Activated naive CD4-positive, alpha-beta T cell treated with anti-CD3 and anti-CD28 coated beads for 36 hours (primary cell): ENCODE data around the gene PAQR8. TPM values are rescaled to one million over a fixed set of nuclear protein-coding genes. Genes with fewer than 3 reads are reported as not detected.
A peak's percentile ranks its signal among the peaks of the same experiment; 100 is the strongest.
"Not testable (repeated sequence)": the region's sequence is repeated elsewhere in the genome, so short reads cannot be mapped to it uniquely, and the experiment has no call there.

ENCODE experiments used
- CTCF ChIA-PET: fragments of 350-600 bp; sonication (Branson Sonifier 250); formaldehyde crosslinking; loops from one replicate; lab custom pipeline; 2021; ENCODE audit warnings: antibody characterized with exemption; lab: Charles Lee
- DNase-seq: peaks from one replicate; pipeline ENCODE4 v3.0.0-alpha.2; 2020
- H3K27ac Mint-ChIP-seq: one replicate; pipeline ENCODE4 v1.8.0; 2021; ENCODE audit warnings: mild to moderate bottlenecking, mixed read lengths
- H3K27me3 Mint-ChIP-seq: one replicate; pipeline ENCODE4 v1.8.0; 2021; ENCODE audit warnings: low read depth, mixed read lengths
- H3K36me3 Mint-ChIP-seq: one replicate; pipeline ENCODE4 v1.8.0; 2021; ENCODE audit warnings: low read depth, mixed read lengths
- H3K4me1 Mint-ChIP-seq: one replicate; pipeline ENCODE4 v1.8.0; 2021; ENCODE audit warnings: low read depth, mixed read lengths
- H3K4me3 Mint-ChIP-seq: one replicate; pipeline ENCODE4 v1.8.0; 2021; ENCODE audit warnings: mild to moderate bottlenecking, moderate library complexity, mixed read lengths
- H3K9me3 Mint-ChIP-seq: one replicate; pipeline ENCODE4 v1.8.0; 2021; ENCODE audit warnings: mixed read lengths
- intact Hi-C: fragments of 100-400 bp; cut with micrococcal nuclease; formaldehyde crosslinking; loops from one replicate; pipeline ENCODE4 v1.15.1; 2023
- total RNA-seq, 2 experiments: library from RNA; stranded (reverse); gene quantifications; one replicate each; pipeline ENCODE4 v1.2.3, GENCODE V29; 2021

PAQR8 gene
- total RNA-seq, 2 experiments from 2014 or later: 6.8 to 9.2 TPM

GRCh38 chr6:52416629-52417151 lies 54.7 kb downstream of the PAQR8 start:
- H3K27me3 Mint-ChIP-seq: no peaks in the 10 kb centered on the region
- H3K4me3 Mint-ChIP-seq: no peak overlapping the region
- CTCF ChIA-PET: interaction anchor here (0.6 to 6.1 kb wide), 17 partner anchors 9 to 270 kb away, joined by 3 to 77 read pairs (median 4); no protein-coding TSS in a partner anchor
- peaks cover 24% of the 10 kb centered on the region for H3K4me1 Mint-ChIP-seq
- H3K9me3 Mint-ChIP-seq: no peaks in the 10 kb centered on the region
- intact Hi-C loops: loop anchor here (1.0 to 10.0 kb wide), 6 partner anchors 182 to 466 kb away; no protein-coding TSS in a partner anchor
- no peaks in the 10 kb centered on the region for H3K36me3 Mint-ChIP-seq
- H3K27ac Mint-ChIP-seq: no peak overlapping the region
- DNase-seq: peak; percentile 60

- H3K9me3 Mint-ChIP-seq: no peaks in the 10 kb centered on the region
- H3K36me3 Mint-ChIP-seq: no peaks in the 10 kb centered on the region
- H3K27me3 Mint-ChIP-seq: no peaks in the 10 kb centered on the region
- H3K27ac Mint-ChIP-seq: no peak overlapping the region
- intact Hi-C loops: loop anchor here (2.0 to 10.0 kb wide), 3 partner anchors 255 to 465 kb away; no protein-coding TSS in a partner anchor
- CTCF ChIA-PET: interaction anchor here (0.8 to 6.1 kb wide), 12 partner anchors 8 to 245 kb away, joined by 3 to 77 read pairs (median 5); no protein-coding TSS in a partner anchor
- peaks cover 24% of the 10 kb centered on the region for H3K4me1 Mint-ChIP-seq
- no peak overlapping the region for H3K4me3 Mint-ChIP-seq
- DNase-seq: no peak
Observed at GRCh38 chr6:52417675-52418111, 55.7 kb downstream of the PAQR8 start.

DNA sequence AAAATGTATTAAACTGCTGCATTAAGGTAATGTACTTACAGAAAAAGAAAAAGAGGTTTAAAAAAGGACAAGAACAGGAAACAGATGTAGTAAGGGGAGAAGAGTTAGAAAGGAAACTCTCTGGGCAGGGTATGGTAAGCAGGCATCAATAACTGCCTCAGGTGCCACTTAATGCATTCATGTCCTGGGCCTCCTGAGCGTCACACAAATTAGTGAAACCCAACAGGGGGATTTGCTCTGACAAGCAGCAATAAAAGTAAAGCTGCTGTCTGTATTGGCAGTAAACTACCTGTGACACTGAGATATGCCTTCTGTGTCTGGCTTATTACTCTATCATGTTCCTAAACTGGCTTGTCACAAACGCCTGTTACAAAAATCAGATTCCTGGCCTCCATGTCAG lies 56.7 kb downstream of the PAQR8 start:
- Mint-ChIP-seq H3K9me3 (no peaks in the 10 kb centered on the region), H3K4me1 (peaks cover 24% of the 10 kb centered on the region), H3K4me3 (no peak overlapping the region), H3K36me3 (no peaks in the 10 kb centered on the region), H3K27ac (no peak overlapping the region), H3K27me3 (no peaks in the 10 kb centered on the region)
- no peak for DNase-seq
- CTCF ChIA-PET: interaction anchor here (0.6 to 6.1 kb wide), 10 partner anchors 8 to 246 kb away, joined by 3 to 77 read pairs (median 4); no protein-coding TSS in a partner anchor
- intact Hi-C loops: loop anchor here (5.0 to 10.0 kb wide), 2 partner anchors 396 to 464 kb away; no protein-coding TSS in a partner anchor

GRCh38 chr6:52419809-52420667 lies 58.1 kb downstream of the PAQR8 start, which contains the start of gene EFHC1:
Gene EFHC1 (plus strand): TSS chr6:52420342. CDS start chr6:52420411, 69 bp downstream.
- CTCF ChIA-PET: interaction anchor here (0.6 to 6.1 kb wide), 8 partner anchors 12 to 1433 kb away, joined by 3 to 77 read pairs (median 8); no protein-coding TSS in a partner anchor
- H3K27me3 Mint-ChIP-seq: no peaks in the 10 kb centered on the region
- H3K9me3 Mint-ChIP-seq: no peaks in the 10 kb centered on the region
- H3K27ac Mint-ChIP-seq: peak within 1 kb of the TSS; percentile 88
- no peak within 1 kb of the TSS for H3K4me3 Mint-ChIP-seq
- peaks cover 22% of the 10 kb centered on the region for H3K4me1 Mint-ChIP-seq
- intact Hi-C loops: loop anchor here (1.0 to 10.0 kb wide), 14 partner anchors 20 to 1125 kb away; partner anchors contain the start of genes GCLC, MCM3, TMEM14A and TRAM2
- H3K36me3 Mint-ChIP-seq: no peaks in the 10 kb centered on the region
- DNase-seq: peak; percentile 99

- no peak for DNase-seq
- H3K27ac Mint-ChIP-seq: no peak overlapping the region
- no peak overlapping the region for H3K4me3 Mint-ChIP-seq
- intact Hi-C loops: loop anchor here (1.0 to 10.0 kb wide), 12 partner anchors 21 to 1124 kb away; partner anchors contain the start of genes GCLC, MCM3, TMEM14A and TRAM2
- H3K27me3 Mint-ChIP-seq: no peaks in the 10 kb centered on the region
- no peaks in the 10 kb centered on the region for H3K36me3 Mint-ChIP-seq
- no peaks in the 10 kb centered on the region for H3K9me3 Mint-ChIP-seq
- H3K4me1 Mint-ChIP-seq: peaks cover 14% of the 10 kb centered on the region
- CTCF ChIA-PET: interaction anchor here (1.2 to 1.3 kb wide), 2 partner anchors 135 to 231 kb away, joined by 4 read pairs; no protein-coding TSS in a partner anchor
Observed at GRCh38 chr6:52420668-52421358, 58.9 kb downstream of the PAQR8 start.

GRCh38 chr6:52422156-52422555 lies 60.2 kb downstream of the PAQR8 start:
- CTCF ChIA-PET: no interaction called here
- intact Hi-C loops: loop anchor here (10.0 kb wide), 1 partner anchor 1063 kb away; no protein-coding TSS in a partner anchor

DNA sequence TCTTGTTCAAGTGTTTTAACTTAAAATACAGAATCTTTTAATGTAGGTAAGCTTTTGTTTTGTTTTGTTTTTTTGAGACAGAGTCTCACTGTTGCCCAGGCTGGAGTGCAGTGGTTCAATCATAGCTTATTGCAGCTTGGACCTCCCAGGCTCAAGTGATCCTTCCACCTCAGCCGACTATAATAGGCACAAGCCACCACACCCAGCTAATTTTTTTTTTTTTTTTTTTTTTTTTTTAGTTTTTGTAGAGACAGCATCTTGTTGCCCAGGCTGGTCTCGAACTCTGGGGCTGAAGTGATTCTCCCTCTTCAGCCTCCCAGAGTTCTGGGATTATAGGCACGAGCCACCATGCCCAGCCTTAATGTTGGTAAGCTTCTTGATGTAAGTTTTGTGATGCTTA lies 61.5 kb downstream of the PAQR8 start:
- Mint-ChIP-seq H3K4me3 (no peak overlapping the region), H3K9me3 (no peaks in the 10 kb centered on the region), H3K27me3 (no peaks in the 10 kb centered on the region), H3K4me1 (peaks cover 4% of the 10 kb centered on the region), H3K36me3 (no peaks in the 10 kb centered on the region), H3K27ac (no peak overlapping the region)
- intact Hi-C loops: loop anchor here (10.0 kb wide), 1 partner anchor 1061 kb away; no protein-coding TSS in a partner anchor
- CTCF ChIA-PET: interaction anchor here (0.6 to 1.4 kb wide), 3 partner anchors 16 to 364 kb away, joined by 3 to 6 read pairs (median 3); no protein-coding TSS in a partner anchor
- DNase-seq: no peak

More at GRCh38 chr6:52422156-52422555, 60.2 kb downstream of the PAQR8 start:
- H3K27ac Mint-ChIP-seq: no peak overlapping the region
- H3K4me3 Mint-ChIP-seq: no peak overlapping the region
- no peak for DNase-seq
- H3K36me3 Mint-ChIP-seq: no peaks in the 10 kb centered on the region
- H3K9me3 Mint-ChIP-seq: no peaks in the 10 kb centered on the region
- peaks cover 4% of the 10 kb centered on the region for H3K4me1 Mint-ChIP-seq
- H3K27me3 Mint-ChIP-seq: no peaks in the 10 kb centered on the region

- CTCF ChIA-PET: interaction anchor here (0.7 to 1.4 kb wide), 2 partner anchors 16 to 129 kb away, joined by 3 to 6 read pairs; no protein-coding TSS in a partner anchor
- Mint-ChIP-seq H3K36me3 (no peaks in the 10 kb centered on the region), H3K9me3 (no peaks in the 10 kb centered on the region), H3K4me1 (peaks cover 4% of the 10 kb centered on the region), H3K27me3 (no peaks in the 10 kb centered on the region), H3K4me3 (no peak overlapping the region), H3K27ac (no peak overlapping the region)
- no peak for DNase-seq
- intact Hi-C loops: loop anchor here (10.0 kb wide), 1 partner anchor 1061 kb away; no protein-coding TSS in a partner anchor
Observed at GRCh38 chr6:52423971-52424381, 62.0 kb downstream of the PAQR8 start.

- no peaks in the 10 kb centered on the region for H3K9me3 Mint-ChIP-seq
- H3K27ac Mint-ChIP-seq: no peak overlapping the region
- CTCF ChIA-PET: interaction anchor here (1.4 to 1.5 kb wide), 2 partner anchors 17 to 229 kb away, joined by 4 to 6 read pairs; no protein-coding TSS in a partner anchor
- DNase-seq: no peak
- H3K4me3 Mint-ChIP-seq: no peak overlapping the region
- no peaks in the 10 kb centered on the region for H3K27me3 Mint-ChIP-seq
- H3K4me1 Mint-ChIP-seq: no peaks in the 10 kb centered on the region
- no peaks in the 10 kb centered on the region for H3K36me3 Mint-ChIP-seq
- intact Hi-C loops: loop anchor here (10.0 kb wide), 1 partner anchor 1060 kb away; no protein-coding TSS in a partner anchor
Observed at GRCh38 chr6:52424513-52424912, 62.6 kb downstream of the PAQR8 start.

DNA sequence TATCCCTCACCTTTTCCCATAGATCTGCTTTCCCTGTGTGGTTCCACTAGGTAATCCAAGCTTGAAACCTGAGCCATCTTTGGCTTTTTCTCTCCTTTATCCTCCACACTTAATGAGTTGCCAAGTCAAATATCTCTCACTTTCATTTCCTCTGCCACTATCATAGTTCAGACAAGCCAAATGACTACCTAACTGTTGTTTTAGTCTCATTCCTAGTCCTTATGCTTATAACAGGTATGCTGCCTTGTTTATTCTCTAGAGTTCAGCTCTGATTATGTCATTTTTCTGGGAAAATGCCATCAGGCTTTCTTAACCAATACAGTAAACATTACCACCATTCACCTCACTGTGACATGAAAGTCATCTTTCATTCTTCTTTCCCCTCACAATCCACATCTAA lies 64.7 kb downstream of the PAQR8 start:
- CTCF ChIA-PET: no interaction called here
- no peak for DNase-seq
- Mint-ChIP-seq H3K36me3 (no peaks in the 10 kb centered on the region), H3K4me3 (no peak overlapping the region), H3K27me3 (no peaks in the 10 kb centered on the region), H3K4me1 (peaks cover 3% of the 10 kb centered on the region), H3K9me3 (no peaks in the 10 kb centered on the region), H3K27ac (no peak overlapping the region)
- intact Hi-C loops: loop anchor here (10.0 kb wide), 1 partner anchor 1058 kb away; no protein-coding TSS in a partner anchor

DNA sequence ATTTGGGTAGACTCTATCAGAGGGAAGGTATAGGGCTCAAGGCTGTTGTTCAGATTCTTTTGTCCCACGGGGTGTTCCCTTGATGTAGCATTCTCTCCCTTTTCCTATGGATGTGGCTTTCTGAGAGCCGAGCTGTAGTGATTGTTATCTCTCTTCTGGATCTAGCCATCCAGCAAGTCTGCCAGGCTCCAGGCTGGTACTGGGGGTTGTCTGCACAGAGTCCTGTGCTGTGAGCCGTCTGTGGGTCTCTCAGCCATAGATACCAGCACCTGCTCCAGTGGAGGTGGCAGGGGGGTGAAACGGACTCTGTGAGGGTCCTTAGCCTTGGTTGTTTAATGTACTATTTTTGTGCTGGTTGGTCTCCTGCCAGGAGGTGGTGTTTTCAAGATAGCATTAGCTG lies 71.3 kb downstream of the PAQR8 start:
- H3K9me3 Mint-ChIP-seq, H3K36me3 Mint-ChIP-seq, H3K27me3 Mint-ChIP-seq, H3K27ac Mint-ChIP-seq, DNase-seq, H3K4me1 Mint-ChIP-seq, CTCF ChIA-PET, intact Hi-C loops, H3K4me3 Mint-ChIP-seq: not testable (repeated sequence)
